Osteoblast (primary cell): Measurements from ENCODE around the gene PIEZO1. TPM values are rescaled to one million over a fixed set of nuclear protein-coding genes. Genes with fewer than 3 reads are reported as not detected.

Experiments used
- DNase-seq: peaks from one replicate; pipeline ENCODE4 v3.0.0; 2011; ENCODE audit warnings: low spot score, mixed read lengths; ENCODE audit not compliant: insufficient read length; ENCODE audit errors: missing footprints
- H2AFZ ChIP-seq: 2 replicates; pipeline ENCODE4 v1.6.0; 2011; ENCODE audit warnings: mild to moderate bottlenecking, low read length
- H3K27ac ChIP-seq: 2 replicates; pipeline ENCODE4 v1.5.1; 2011; ENCODE audit warnings: mild to moderate bottlenecking, low read depth, low read length, moderate library complexity
- H3K27me3 ChIP-seq: 2 replicates; pipeline ENCODE4 v1.6.0; 2012; ENCODE audit warnings: mild to moderate bottlenecking, control low read depth, inconsistent platforms, low read length, moderate library complexity; ENCODE audit not compliant: insufficient read depth
- H3K36me3 ChIP-seq: 2 replicates; pipeline ENCODE4 v1.5.1; 2011; ENCODE audit warnings: mild to moderate bottlenecking, low read length, control low read depth, moderate library complexity; ENCODE audit not compliant: insufficient read depth
- H3K4me1 ChIP-seq: 2 replicates; pipeline ENCODE4 v1.5.1; 2011; ENCODE audit warnings: mild to moderate bottlenecking, low read length, control low read depth, moderate library complexity; ENCODE audit not compliant: insufficient read depth
- H3K4me2 ChIP-seq: 2 replicates; pipeline ENCODE4 v1.6.0; 2011; ENCODE audit warnings: mild to moderate bottlenecking, low read length; ENCODE audit not compliant: insufficient read depth
- H3K4me3 ChIP-seq: fragments of 200-600 bp; sonication (generic); 3 replicates; pipeline ENCODE4 v1.5.1; 2012; ENCODE audit warnings: mild to moderate bottlenecking, low read length, inconsistent platforms; ENCODE audit not compliant: insufficient read depth
- H3K79me2 ChIP-seq: 2 replicates; pipeline ENCODE4 v1.6.0; 2012; ENCODE audit warnings: mild to moderate bottlenecking, low read length, control low read depth, inconsistent platforms; ENCODE audit not compliant: insufficient read depth
- H3K9me3 ChIP-seq: 2 replicates; pipeline ENCODE4 v1.5.1; 2011; ENCODE audit warnings: low read depth, low read length, control low read depth
- H4K20me1 ChIP-seq: 2 replicates; pipeline ENCODE4 v1.6.0; 2012; ENCODE audit warnings: mild to moderate bottlenecking, low read length, control low read depth; ENCODE audit not compliant: insufficient read depth
- CTCF ChIP-seq: IDR thresholded peaks from 2 replicates; pipeline ENCODE4 v1.5.1; 2011; ENCODE audit warnings: mild to moderate bottlenecking, low read depth, low read length, moderate library complexity; ENCODE audit errors: extremely low read depth
- total RNA-seq: library from RNA; depleted of rRNA; stranded (reverse); fragments of >200 nt; gene quantifications from 2 replicates; pipeline ENCODE4 v1.2.3, GENCODE V29; 2012

Gene PIEZO1
- total RNA-seq, 1 donor, result 207 TPM

GRCh38 chr16:88712362-88712979, 72.5 kb downstream of the PIEZO1 start:
- TF ChIP-seq CTCF, result no peak
- no peaks in the 10 kb centered on the region for H3K9me3 ChIP-seq
- H3K4me1 ChIP-seq, result peaks cover 1% of the 10 kb centered on the region
- H3K4me3 ChIP-seq, result no peak overlapping the region
- no peaks in the 10 kb centered on the region for H3K27me3 ChIP-seq
- H3K79me2 ChIP-seq, result peaks cover 51% of the 10 kb centered on the region
- H4K20me1 ChIP-seq, result peaks cover 32% of the 10 kb centered on the region
- no peak overlapping the region for H3K4me2 ChIP-seq
- DNase-seq, result no peak
- no peak overlapping the region for H2AFZ ChIP-seq
- H3K27ac ChIP-seq, result no peak overlapping the region
- peaks cover 47% of the 10 kb centered on the region for H3K36me3 ChIP-seq

GRCh38 chr16:88711750-88712340, 73.2 kb downstream of the PIEZO1 start:
- no peak for DNase-seq
- Histone ChIP-seq H3K4me3 (no peak overlapping the region), H2AFZ (no peak overlapping the region), H3K4me2 (no peak overlapping the region), H3K36me3 (peaks cover 40% of the 10 kb centered on the region), H4K20me1 (peaks cover 29% of the 10 kb centered on the region), H3K27ac (no peak overlapping the region), H3K9me3 (no peaks in the 10 kb centered on the region), H3K27me3 (no peaks in the 10 kb centered on the region), H3K79me2 (peaks cover 57% of the 10 kb centered on the region), H3K4me1 (peaks cover 8% of the 10 kb centered on the region)
- no peak for TF ChIP-seq CTCF

- Histone ChIP-seq H3K4me3 (no peak overlapping the region), H3K79me2 (peaks cover 64% of the 10 kb centered on the region), H3K27me3 (no peaks in the 10 kb centered on the region), H3K27ac (no peak overlapping the region), H3K9me3 (no peaks in the 10 kb centered on the region), H3K4me2 (no peak overlapping the region), H2AFZ (no peak overlapping the region), H3K36me3 (peaks cover 27% of the 10 kb centered on the region), H3K4me1 (peaks cover 9% of the 10 kb centered on the region), H4K20me1 (peaks cover 29% of the 10 kb centered on the region)
- DNase-seq, result no peak
- TF ChIP-seq CTCF, result no peak
Observed at GRCh38 chr16:88710556-88710955, 74.5 kb downstream of the PIEZO1 start.

- peak overlapping the region; percentile 67 for H2AFZ ChIP-seq
- H3K4me1 ChIP-seq, result peaks cover 17% of the 10 kb centered on the region
- H3K27me3 ChIP-seq, result no peaks in the 10 kb centered on the region
- peaks cover 6% of the 10 kb centered on the region for H3K36me3 ChIP-seq
- peak; percentile 91 for DNase-seq
- peak overlapping the region; percentile 97 for H3K4me3 ChIP-seq
- TF ChIP-seq CTCF, result no peak
- H3K9me3 ChIP-seq, result no peaks in the 10 kb centered on the region
- H4K20me1 ChIP-seq, result peaks cover 19% of the 10 kb centered on the region
- peak overlapping the region; percentile 73 for H3K27ac ChIP-seq
- H3K4me2 ChIP-seq, result peak overlapping the region; percentile 96
- peaks cover 86% of the 10 kb centered on the region for H3K79me2 ChIP-seq
Observed at GRCh38 chr16:88706965-88707826, 77.8 kb downstream of the PIEZO1 start.
